ENCODE results near the gene PF4V1.

Gene PF4V1

GRCh38 chr4:73848183-73848777 lies 4.8 kb upstream of the PF4V1 start:
- DNase-seq: no peak

- DNase-seq: no peak
These were observed 2.7 kb upstream of the PF4V1 start for GRCh38 chr4:73850261-73850970.

DNA sequence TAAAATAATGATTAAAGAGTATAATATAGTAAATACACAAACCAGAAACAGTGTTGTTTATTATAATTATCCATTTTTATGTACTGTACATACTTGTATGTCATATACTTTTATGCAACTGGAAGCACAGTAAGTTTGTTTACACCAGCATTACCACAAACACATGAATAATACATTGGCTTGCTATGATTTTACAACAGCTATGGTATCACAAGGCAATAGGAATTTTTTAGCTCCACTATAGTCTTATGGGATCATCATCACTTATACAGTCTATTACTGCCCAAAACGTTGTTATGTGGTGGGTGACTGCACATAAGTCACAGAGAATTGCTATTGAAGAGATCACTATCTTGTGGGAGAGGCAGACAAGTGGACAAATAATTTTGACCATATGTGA lies 1.8 kb upstream of the PF4V1 start:
- DNase-seq: no peak

DNA sequence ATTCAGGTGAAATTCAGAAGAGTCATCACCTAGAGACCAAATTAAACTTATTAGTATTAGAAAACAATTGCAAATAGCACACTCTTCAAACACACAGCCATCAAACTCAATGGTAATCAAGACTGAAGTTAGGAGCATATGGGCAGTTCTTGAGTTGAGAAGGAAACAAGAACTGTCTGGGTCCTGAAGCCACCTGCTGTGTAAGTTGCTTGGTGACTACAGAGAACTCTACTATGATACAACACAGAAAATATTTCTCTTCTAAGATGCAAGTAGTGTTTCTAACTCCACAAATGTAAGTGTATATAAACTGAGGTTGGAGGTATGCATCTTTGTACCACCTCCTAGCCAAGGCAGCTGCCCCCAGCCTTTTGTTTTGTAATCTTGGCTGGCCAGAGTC lies 325 bp upstream of the PF4V1 start:
- no peak for DNase-seq

- no peak for DNase-seq
These were observed 800 bp downstream of the PF4V1 start for GRCh38 chr4:73853718-73854473.

- no peak for DNase-seq
These were observed 2.3 kb downstream of the PF4V1 start for GRCh38 chr4:73855406-73855805.

GRCh38 chr4:73856518-73856917 lies 3.4 kb downstream of the PF4V1 start:
- DNase-seq: no peak

DNA sequence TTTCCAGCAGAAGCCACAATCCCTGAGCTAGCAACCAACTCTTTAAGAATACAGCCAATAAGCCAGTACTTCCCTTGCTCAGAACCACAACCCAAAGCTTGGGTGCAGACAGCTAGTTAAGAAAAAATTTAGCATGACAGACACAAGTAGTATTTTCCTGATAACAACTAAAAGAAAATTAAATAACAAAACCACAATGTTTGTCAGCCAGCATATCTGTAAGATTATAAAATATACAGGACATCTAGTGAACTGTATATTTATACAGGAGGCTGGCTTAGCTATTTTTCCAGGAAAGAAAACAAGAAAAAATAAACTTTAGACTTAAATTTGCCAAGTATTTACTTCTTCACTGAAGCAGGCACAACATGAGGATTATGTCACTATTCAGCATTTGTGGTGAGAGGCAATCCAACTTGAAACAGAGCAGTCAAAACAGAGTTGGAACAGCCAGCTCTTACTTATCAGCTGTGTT lies 6.6 kb downstream of the PF4V1 start:
- DNase-seq: no peak

GRCh38 chr4:73860181-73860580 lies 7.1 kb downstream of the PF4V1 start:
- DNase-seq: no peak

GRCh38 chr4:73860917-73861316 lies 7.8 kb downstream of the PF4V1 start:
- DNase-seq: no peak

DNA sequence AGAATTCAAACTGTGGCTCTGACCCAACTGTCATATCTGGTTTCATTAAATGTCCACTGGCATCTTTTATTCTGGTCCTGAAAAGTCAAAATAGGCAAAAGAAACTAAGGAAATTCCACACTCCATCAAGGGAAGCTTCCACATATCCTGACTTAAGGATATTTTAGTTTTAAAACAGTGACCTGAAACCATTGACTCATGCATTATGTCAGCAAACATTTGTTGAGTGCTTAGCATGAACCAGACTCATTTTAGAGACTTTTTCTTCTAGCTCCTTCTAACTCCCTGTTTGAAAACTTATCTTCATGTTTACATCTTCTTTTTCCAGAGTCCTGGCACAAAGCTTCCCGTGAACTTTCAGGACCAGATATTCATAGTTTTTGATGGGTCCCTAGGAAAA lies 9.2 kb downstream of the PF4V1 start:
- DNase-seq: no peak

- peak; percentile 23 for DNase-seq
These were observed 11.3 kb downstream of the PF4V1 start for GRCh38 chr4:73864365-73864764.

DNA sequence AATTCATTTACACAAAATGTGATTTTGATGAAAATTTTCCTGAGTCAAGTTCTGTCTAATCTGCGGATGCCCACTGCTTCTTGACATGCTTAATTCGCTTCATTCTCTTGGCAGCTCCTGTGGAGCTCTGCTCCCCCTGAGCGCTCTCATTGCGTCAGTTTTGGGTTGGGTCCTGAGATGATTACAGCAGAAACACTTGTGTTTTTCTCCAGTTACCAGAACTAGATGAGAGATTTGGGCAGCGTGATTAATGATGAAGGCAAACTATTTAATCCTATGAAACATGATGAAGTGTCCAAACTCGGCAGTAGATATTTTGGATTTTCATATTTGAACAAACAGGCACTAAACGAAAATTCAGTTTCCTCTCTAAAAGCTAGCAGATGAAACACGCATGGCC lies 11.9 kb downstream of the PF4V1 start:
- DNase-seq: no peak

DNA sequence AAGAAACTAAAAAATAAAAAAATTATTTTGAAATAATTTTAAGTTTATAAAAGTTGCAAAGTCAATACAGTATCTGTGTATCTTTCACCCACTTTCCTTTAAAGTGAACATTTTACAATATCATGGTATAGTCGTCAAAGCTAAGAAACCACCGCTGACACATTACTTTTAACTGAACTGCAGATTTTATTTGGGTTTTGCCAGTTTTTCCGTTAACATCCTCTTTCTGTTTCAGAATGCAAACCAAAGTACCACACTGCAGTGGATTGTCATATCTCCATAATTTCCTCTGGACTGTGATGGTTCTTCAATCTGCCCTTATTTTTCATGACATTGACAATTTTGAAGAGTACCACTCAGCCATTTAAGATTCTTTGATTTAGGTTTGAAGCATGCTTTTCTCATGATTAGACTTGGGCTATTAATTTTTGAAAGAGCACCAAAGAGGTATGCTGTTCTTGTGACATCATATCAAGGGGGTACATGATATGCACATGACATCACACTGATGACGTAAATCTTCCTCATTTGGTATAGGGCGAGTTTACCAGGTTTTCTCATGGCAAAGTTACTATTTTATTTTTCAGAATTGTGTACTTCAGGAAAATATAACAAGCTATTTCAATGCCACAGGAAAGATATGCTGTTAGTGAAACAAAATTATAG lies 12.5 kb downstream of the PF4V1 start:
- no peak for DNase-seq

- DNase-seq: no peak
These were observed 13.2 kb downstream of the PF4V1 start for GRCh38 chr4:73866246-73866645.

- peak; percentile 33 for DNase-seq
These were observed 14.7 kb downstream of the PF4V1 start for GRCh38 chr4:73867783-73868182.

GRCh38 chr4:73868206-73869129 lies 15.4 kb downstream of the PF4V1 start:
- no peak for DNase-seq

DNA sequence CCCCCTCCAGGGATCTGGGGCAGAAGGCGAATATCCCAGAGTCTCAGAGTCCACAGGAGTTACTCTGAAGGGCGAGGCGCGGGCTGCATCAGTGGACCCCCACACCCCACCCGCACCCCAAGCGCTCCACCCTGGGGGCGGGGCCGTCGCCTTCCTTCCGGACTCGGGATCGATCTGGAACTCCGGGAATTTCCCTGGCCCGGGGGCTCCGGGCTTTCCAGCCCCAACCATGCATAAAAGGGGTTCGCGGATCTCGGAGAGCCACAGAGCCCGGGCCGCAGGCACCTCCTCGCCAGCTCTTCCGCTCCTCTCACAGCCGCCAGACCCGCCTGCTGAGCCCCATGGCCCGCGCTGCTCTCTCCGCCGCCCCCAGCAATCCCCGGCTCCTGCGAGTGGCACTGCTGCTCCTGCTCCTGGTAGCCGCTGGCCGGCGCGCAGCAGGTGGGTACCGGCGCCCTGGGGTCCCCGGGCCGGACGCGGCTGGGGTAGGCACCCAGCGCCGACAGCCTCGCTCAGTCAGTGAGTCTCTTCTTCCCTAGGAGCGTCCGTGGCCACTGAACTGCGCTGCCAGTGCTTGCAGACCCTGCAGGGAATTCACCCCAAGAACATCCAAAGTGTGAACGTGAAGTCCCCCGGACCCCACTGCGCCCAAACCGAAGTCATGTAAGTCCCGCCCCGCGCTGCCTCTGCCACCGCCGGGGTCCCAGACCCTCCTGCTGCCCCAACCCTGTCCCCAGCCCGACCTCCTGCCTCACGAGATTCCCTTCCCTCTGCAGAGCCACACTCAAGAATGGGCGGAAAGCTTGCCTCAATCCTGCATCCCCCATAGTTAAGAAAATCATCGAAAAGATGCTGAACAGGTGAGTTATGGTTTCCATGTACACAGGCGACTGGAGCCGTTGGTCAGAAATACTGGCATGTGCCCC lies 16.3 kb downstream of the PF4V1 start, which contains the start of gene CXCL1:
CXCL1 (plus strand) TSS at position 264 of the 926 bp plus-strand sequence; CDS start at position 342, 78 bp downstream.
- DNase-seq: peak; percentile 37

DNA sequence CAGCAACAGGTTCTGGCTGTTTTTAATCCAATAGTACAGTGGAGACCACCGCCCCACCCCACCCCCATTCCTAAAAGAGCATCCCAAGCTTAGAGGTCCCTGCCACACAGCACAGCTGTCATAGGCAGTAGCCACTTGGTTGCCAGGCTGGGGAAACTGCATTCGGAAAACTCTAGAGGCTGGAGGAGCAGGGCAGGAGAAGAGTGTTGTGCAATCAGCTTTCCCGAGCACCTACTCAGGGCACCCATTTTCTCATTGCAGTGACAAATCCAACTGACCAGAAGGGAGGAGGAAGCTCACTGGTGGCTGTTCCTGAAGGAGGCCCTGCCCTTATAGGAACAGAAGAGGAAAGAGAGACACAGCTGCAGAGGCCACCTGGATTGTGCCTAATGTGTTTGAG lies 17.2 kb downstream of the PF4V1 start:
- DNase-seq: no peak

GRCh38 chr4:73870768-73871167 lies 17.7 kb downstream of the PF4V1 start:
- no peak for DNase-seq

All from NCI-H345 (cell line).